ENCODE measurements around the gene CELSR2.

CELSR2 gene

GRCh38 chr1:109265016-109265415, 15.7 kb downstream of the CELSR2 start:
- DNase-seq: no peak

- DNase-seq: no peak
Observed at GRCh38 chr1:109265741-109266330, 16.5 kb downstream of the CELSR2 start.

- no peak for DNase-seq
Observed at GRCh38 chr1:109266965-109267364, 17.6 kb downstream of the CELSR2 start.

DNA sequence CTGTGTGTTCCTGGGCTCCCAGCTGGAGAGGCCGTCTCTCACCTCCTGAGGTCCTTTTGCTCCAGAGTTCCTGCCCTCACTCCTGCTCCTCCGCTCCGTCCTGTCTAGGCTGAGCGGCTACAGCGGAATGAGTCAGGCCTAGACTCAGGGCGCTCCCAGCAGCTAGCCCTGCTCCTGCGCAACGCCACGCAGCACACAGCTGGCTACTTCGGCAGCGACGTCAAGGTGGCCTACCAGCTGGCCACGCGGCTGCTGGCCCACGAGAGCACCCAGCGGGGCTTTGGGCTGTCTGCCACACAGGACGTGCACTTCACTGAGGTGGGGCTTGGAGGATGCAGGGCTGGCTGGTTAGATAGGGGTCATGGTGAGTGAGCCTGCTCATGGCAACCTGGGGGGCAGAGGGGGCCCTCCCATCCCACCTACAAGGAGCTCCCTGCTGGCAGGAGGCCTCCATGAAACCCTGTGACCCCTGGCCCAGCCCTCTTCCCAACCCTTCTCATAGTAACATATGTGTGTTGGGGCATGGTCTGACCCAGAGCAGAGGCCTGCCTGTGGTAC, 18.5 kb downstream of the CELSR2 start:
- DNase-seq: no peak

DNA sequence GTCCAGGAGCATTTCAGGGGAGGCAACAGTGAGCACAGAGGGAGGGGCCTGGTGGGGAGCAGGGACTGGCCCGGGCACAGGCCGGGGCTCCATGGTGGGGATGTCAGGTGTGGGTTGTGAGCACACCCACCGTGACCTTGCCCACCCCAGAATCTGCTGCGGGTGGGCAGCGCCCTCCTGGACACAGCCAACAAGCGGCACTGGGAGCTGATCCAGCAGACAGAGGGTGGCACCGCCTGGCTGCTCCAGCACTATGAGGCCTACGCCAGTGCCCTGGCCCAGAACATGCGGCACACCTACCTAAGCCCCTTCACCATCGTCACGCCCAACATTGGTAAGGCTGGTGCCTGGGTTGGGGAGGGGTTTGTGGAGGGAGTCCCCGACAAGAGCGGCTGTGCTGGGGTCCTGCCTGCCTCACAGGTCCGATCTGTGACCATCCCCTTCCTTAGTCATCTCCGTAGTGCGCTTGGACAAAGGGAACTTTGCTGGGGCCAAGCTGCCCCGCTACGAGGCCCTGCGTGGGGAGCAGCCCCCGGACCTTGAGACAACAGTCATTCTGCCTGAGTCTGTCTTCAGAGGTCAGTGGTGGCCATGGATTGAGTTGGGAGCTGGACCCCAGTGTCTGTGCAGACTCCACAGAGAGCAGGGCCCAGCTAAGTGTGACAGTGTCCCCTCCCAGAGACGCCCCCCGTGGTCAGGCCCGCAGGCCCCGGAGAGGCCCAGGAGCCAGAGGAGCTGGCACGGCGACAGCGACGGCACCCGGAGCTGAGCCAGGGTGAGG, 19.3 kb downstream of the CELSR2 start:
- DNase-seq: no peak

GRCh38 chr1:109269212-109269980, 20.1 kb downstream of the CELSR2 start:
- DNase-seq: no peak

GRCh38 chr1:109269981-109270622, 20.8 kb downstream of the CELSR2 start:
- no peak for DNase-seq

GRCh38 chr1:109270623-109271317, 21.4 kb downstream of the CELSR2 start:
- no peak for DNase-seq

GRCh38 chr1:109271458-109271857, 22.1 kb downstream of the CELSR2 start:
- no peak for DNase-seq

- DNase-seq: no peak
Observed at GRCh38 chr1:109272021-109272799, 22.9 kb downstream of the CELSR2 start.

- no peak for DNase-seq
Observed at GRCh38 chr1:109272831-109273547, 23.6 kb downstream of the CELSR2 start.

- DNase-seq: no peak
Observed at GRCh38 chr1:109273570-109274288, 24.4 kb downstream of the CELSR2 start.

- no peak for DNase-seq
Observed at GRCh38 chr1:109274533-109275476, 25.5 kb downstream of the CELSR2 start.

GRCh38 chr1:109275706-109276345, 26.5 kb downstream of the CELSR2 start:
- DNase-seq: no peak

DNA sequence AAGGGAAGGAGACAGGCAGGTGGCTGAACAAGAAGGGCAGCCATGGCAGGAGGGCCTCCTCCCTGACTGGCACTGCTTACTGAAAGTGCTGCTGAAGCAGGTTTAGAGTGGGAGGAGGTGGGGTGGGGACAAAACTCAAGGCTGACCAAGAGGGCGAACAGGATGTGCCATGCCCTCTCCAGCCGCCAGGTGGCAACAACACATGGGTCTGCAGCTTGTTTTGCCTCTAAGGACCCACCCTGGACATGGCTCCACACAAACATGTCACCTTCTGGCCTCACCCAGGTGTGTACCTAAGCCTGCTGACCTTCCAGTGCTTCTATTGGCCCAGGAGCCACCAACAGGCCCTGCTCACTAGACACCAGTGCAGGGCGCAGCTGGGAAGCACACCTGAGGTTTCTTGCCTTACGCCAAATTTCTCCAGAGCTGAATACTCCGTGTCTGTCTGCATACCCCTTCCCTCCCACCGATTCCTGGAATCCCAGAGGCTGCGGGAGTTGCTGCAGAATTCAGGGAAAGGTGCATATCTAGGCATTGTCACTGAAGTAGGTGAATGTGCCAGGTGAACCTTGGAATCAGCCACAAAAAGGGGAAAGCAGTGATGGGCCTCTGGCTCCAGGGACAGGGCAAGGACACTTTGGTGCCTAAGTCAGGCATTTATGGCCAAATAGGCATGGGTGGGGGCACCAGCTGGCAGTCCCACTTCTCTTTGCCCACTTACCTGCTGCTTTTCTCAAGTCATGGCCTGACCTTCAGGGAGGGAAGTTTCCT, 28.3 kb downstream of the CELSR2 start:
- no peak for DNase-seq

- no peak for DNase-seq
Observed at GRCh38 chr1:109279615-109280278, 30.4 kb downstream of the CELSR2 start.

- no peak for DNase-seq
Observed at GRCh38 chr1:109280862-109281261, 31.5 kb downstream of the CELSR2 start.

Data from NCI-H1436 treated with DMSO at 0.1 percent for 48 hours (cell line).